Lower leg skin (tissue), 3 donors: ENCODE measurements around the gene MATN1.

Source experiments
- CTCF ChIP-seq, 3 donors: fragments of 450-650 bp; IDR thresholded peaks; one replicate each; pipeline ENCODE4 v1.5.1; 2016; ENCODE audit warnings: antibody characterized with exemption in 3 of 3, mild to moderate bottlenecking in 3 of 3, moderate library complexity in 2 of 3
- POLR2A ChIP-seq, 2 donors: fragments of 450-650 bp; IDR thresholded peaks; one replicate each; pipeline ENCODE4 v1.6.1; 2016 to 2017; ENCODE audit warnings: antibody characterized with exemption in 2 of 2, mild to moderate bottlenecking in 1 of 2, moderate library complexity in 1 of 2

- TF ChIP-seq POLR2A (IDR thresholded peaks at IDR 0.05) = no peak
- TF ChIP-seq CTCF (IDR thresholded peaks at IDR 0.05) = no peak
Measured at GRCh38 chr1:30689901-30690645, 33.3 kb downstream of the MATN1 start.
